ENCODE results near the gene TNPO3. TPM values are rescaled to one million over a fixed set of nuclear protein-coding genes. Genes with fewer than 3 reads are reported as not detected.
"Not testable (repeated sequence)": the region's sequence is repeated elsewhere in the genome, so short reads cannot be mapped to it uniquely, and the experiment has no call there.

Gene TNPO3
- total RNA-seq, 2 experiments from 2014 or later: 75.1 to 75.8 TPM

DNA sequence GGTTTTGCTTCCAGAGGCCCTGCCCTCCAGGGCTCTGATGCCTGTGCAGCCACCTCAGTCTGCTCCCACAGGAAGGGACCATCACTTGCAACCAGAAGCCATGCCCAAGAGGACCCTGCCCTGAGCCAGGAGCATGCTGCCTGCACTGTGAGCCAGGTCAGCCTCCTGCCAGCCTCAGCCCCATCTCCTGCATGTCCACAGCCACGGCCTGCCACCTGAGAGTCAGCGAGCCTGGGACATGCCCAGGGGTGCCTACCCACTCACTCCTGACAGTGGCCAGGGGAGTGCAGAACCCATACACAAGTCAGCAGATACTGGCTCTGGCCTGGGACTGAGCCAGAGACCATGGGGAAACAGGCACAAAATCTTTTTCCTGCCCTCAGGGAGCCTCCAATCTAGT, 137.8 kb downstream of the TNPO3 start:
- CTCF ChIA-PET: no interaction called here
- POLR2A ChIA-PET: no interaction called here

DNA sequence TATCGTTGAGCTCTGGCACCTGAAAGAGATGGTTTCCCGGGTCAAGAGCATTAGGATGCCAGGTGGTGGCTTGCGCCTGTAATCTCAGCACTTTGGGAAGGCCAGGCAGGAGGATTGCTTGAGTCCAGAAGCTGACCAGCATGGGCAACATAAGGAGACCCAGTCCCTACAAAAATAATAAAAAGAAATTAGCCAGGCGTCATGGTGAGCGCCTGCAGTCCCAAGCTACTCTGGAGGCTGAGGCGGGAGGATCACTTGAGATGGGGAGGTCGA, 138.3 kb downstream of the TNPO3 start:
- ChIA-PET CTCF (no interaction called here), POLR2A (no interaction called here)

DNA sequence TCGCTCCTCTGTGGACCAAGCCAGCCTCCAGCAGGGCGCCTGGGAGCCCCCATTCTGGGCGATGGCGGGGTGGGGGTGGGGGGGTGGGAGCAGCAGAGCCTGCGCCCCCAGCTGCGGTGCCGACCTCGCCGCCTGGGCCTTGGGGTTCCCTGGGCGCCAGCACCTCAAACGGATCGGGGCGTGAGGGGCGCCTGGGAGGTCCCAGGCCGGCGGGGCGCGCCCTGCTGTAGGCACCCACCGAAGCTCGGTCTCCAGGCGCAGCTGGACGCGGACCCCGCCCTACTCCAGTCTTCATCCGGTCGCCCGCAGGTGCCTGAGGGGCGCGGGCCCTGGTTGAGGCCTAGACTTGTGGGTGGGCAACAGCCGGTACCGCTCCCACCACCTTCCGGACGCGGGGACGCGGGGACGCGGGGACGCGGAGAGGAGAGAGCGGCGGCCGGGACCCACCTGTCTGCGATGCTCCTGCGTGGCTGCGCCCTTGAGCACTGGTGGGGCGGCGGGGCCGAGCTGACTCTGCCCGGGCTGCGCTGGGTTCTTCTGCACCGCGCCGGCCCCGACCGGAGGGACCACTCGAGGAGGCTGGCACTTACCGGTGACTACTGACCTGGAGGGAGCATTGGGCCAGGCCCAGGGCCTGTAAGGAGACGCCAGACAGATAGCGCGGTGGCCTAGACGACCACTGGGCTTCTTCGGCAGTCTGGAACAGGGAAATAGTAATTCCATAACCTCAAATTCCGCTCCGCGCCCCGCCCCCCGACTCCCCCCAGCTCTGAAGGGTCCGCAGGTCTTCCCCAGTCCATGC, 138.9 kb downstream of the TNPO3 start:
- ChIA-PET POLR2A (no interaction called here), CTCF (no interaction called here)

DNA sequence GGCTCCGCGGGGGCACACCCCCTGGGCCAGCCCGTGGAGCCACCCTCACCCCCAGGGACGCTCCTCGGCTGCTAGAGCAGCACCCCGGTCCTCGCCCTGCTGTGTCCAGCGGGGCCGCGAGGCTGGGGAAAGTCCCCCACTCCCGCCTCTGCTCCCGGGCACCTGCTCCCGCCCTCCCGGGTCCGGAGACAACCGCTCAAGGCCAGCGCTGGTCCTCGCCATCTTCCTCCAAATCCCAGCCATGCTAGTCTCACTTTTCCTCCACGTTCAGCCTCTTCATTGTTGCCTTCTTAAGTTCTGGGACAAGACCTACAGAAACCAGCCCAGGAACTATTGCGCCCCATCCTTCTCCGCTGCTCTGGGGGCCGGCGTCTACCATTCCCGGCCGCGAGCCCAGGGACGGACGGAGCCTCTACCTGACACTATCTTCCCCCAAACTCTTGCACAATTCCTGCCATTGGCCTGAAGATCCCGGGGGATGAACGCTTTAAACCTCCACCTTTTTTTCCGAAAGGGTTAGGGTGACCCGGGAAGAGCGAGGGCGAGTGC, 139.6 kb downstream of the TNPO3 start:
- ChIA-PET POLR2A (no interaction called here), CTCF (no interaction called here)

DNA sequence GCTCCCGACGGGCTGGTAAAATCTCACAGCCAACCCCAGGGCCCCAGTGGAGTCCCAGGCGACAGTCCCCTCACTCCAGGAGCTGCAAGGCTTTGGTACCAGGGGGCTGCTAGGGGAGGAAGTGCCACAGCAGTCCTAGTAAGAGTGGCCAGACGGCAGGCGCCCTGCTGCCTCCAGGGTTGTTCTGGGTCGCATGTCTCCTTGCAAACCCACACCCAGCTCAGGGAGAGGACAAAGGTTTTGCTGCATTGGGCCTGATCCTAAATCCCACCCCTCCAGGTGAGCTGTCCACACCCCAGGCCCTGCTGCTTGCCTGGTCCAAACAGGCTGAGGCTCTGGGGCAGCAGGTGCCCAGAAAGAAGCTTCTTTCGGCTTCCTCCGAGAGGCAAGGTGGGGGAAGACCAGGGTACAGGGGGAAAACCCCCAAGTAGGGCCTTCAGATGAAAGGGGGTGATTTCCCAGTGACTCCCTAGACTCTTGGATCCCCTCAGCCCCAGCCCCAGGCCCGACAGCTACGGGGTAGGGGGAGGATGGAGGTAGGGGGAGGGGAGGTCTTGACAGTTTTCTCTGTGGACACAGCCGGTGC, 140.3 kb downstream of the TNPO3 start:
- ChIA-PET CTCF (interaction anchor here (1.0 kb wide), 1 partner anchor 177 kb away, joined by 4 read pairs; no protein-coding TSS in a partner anchor), POLR2A (no interaction called here)

DNA sequence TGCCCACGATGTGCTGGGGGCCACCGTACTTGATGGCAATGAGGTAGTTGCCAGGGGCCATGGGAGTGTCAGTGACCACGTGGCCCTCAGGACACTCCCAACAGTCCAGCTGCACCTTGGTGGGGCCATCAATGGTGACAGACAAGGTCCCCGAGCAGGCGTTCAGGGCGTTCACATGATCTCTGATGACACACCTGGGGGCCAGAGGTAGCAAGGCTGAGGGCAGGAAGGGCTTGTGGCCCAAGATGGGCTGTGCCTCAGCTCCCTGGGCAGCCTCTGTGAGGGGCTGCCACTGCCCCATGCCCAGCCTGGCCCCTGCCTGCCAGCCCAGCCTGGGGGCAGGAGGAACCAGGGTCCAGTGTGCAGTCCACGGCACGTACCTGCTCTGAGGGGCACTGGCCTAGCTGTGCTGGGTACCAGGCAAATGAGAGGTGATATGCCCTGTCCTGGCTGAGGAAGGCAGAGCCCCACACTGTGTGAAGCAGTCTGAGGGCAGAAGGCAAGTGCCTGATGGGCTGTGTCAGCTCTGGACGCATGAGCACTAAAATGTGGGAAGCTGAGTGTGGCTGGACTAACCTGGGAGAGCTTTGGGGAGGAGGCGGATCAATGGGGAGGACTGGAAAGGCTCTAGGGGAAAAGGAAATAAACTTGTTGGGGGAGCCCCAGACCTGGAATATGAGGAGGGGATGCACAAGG, 140.9 kb downstream of the TNPO3 start:
- POLR2A ChIA-PET: no interaction called here

DNA sequence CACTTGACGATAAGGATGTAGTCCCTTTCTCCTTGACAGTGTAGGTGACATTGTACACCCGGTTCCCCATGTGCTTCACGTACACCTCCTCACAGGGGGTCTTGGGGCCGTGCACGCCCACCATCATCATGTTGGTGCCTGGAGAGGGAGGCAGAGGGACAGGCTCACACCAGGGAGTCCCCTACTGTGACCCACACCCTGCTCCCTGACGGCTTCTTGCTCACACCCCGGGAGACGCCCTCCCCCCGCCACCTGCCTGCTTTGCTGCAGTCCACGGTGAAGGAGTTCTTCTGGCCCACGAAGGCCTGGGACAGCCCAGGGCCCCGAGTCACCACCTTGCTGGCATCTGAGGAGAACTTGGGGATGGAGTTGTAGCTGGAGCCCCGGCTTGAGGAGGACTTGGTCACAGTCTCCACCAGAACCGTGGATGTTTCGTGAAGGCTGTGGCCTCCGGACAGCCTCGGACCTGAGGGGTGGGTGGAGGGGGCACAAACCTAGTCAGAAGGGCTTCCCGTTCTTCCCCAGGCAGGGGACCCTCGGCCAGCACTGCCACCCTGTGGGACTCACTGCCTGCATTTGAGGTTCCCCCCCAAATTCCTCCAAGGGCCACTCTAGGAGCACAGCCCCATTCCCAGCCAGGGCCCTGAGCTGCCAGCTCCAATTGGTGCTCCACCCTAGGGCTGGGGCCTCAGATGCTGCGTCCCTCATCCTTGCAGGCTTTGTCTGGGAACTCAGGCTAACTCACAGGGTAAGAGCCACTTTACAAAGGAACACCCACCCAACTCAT, 142.0 kb downstream of the TNPO3 start:
- CTCF ChIA-PET: interaction anchor here (0.7 kb wide), 1 partner anchor 30 kb away, joined by 3 read pairs; no protein-coding TSS in a partner anchor
- POLR2A ChIA-PET: not testable (repeated sequence)

More for the DNA sequence above, 140.9 kb downstream of the TNPO3 start:
- CTCF ChIA-PET: interaction anchor here (0.7 to 1.0 kb wide), 2 partner anchors 31 to 178 kb away, joined by 3 to 4 read pairs; no protein-coding TSS in a partner anchor

DNA sequence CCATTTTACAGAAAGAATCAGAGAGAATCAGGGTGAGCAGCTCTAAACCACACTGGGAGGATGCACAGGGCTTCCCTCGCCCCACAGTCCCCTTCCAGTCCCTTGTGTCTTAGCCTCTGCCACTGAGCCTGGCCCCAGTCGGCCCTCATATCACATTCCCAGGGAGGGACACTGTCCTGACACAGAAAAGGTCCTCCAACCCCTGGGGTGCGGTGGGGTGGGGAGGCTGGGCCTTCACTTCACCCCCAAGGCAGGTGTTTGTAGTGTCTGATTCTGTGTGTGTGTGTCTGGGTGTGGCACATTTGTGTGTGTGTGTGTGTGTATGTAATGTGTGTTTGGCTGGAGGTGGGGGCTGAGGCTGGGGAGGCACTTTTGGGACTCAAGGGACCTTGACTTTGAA, 142.6 kb downstream of the TNPO3 start:
- POLR2A ChIA-PET: no interaction called here
- CTCF ChIA-PET: interaction anchor here (0.6 to 1.5 kb wide), 2 partner anchors 25 to 183 kb away, joined by 3 to 4 read pairs; no protein-coding TSS in a partner anchor

DNA sequence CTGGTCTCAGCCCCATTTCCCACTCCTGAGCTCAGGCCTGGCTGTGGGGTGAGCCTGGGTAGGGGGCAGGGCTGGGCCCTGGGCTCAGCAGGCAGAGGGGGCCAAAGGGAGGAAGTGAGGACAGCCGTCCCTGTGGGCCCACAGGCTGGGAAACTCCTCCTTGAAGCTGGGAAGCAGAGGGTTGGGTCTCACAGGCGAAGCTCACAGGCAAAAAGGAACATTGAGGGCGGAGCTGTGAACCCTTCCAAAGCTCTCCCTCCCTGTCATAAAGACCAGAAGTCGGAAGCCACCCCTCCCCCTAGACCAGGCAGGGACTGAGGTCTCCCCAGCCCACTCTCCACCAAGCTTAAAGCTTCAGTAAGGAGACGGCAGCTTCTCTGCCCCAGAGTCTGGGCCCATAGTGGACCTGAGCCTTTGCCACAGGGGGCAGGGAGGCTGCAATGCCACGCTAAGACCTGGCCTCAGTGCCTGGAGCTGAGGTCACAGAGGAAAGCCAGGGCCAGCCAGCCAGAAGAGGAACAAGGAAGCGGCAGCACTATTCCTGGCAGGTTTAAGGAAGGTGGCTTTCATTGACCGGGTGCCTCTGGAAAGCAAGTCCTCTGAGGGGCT, 143.4 kb downstream of the TNPO3 start:
- CTCF ChIA-PET: interaction anchor here (0.6 to 1.5 kb wide), 2 partner anchors 25 to 184 kb away, joined by 3 to 4 read pairs; no protein-coding TSS in a partner anchor
- POLR2A ChIA-PET: no interaction called here

DNA sequence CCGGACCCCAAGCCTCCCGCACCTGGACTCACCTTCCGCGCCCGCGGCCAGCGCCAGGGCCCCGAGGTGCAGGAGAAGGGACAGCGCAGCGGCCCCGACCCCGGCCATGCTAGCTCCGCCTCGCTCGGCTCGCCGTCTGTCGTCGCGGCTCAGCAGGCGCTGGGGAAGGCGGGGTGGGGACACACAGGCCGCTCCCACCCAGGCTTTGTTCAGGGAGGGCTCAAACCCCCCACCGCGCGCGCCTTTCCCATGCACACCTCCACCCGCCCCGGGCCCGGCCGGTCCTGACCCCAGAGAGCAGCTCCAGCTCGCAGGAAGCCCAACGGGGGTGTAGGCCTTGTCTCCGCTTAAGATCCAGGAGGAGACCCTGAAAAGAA, 144.4 kb downstream of the TNPO3 start, which contains the start of gene KCP:
Gene KCP (minus strand): TSS at position 141 of the 377 bp plus-strand sequence. CDS start 33 bp downstream, at position 108.
- CTCF ChIA-PET: no interaction called here

DNA sequence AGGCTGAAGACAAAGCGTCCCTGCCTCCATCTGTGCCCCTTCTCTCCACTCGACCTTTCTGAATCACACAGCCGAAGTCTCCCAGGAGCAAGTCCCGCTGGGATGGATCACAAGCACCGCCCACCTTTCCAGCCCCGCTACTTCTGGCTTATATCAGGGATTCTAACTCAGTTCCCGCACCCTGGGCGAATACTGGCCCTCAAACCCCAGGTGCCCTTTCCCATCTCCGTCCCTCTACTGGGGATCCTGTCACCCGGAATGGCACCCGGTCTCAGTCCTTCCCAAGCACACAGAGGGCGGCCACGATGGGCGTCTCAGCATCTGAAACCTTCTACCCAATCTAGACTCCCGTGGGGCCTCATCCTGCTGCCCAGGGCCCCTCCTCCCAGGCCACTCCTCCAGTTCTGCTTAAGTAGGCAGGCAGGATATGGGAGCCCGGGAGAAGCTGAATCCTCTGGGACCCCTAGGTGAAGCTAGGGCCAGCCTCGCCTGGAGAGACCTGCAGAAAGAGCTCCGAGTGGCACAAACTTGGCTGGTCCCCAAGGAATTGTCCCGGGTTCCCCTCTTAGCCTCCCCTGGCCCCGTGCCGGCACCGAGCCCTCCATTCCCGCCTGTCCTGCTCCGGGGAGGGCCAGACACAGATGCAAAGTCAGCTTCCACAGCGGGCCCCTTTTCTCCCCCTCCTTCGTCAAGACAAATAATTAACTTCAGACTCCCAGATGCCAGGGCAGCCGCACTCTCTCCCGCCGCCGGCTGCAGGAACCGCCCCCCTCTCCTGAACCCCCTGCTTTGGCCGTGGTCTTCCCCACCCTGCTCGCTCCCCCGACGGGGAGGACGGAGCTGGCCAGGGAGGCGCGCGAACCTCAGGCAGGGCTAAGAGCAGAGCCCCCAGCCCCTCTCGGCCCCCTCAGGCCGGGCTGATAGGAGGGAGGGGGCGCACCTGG, 145.0 kb downstream of the TNPO3 start:
- ChIA-PET CTCF (no interaction called here), POLR2A (interaction anchor here (0.5 kb wide), 1 partner anchor 133 kb away, joined by 3 read pairs; no protein-coding TSS in a partner anchor)

More for the DNA sequence above, 144.4 kb downstream of the TNPO3 start, which contains the start of gene KCP:
- POLR2A ChIA-PET: interaction anchor here (0.5 kb wide), 1 partner anchor 132 kb away, joined by 3 read pairs; no protein-coding TSS in a partner anchor

DNA sequence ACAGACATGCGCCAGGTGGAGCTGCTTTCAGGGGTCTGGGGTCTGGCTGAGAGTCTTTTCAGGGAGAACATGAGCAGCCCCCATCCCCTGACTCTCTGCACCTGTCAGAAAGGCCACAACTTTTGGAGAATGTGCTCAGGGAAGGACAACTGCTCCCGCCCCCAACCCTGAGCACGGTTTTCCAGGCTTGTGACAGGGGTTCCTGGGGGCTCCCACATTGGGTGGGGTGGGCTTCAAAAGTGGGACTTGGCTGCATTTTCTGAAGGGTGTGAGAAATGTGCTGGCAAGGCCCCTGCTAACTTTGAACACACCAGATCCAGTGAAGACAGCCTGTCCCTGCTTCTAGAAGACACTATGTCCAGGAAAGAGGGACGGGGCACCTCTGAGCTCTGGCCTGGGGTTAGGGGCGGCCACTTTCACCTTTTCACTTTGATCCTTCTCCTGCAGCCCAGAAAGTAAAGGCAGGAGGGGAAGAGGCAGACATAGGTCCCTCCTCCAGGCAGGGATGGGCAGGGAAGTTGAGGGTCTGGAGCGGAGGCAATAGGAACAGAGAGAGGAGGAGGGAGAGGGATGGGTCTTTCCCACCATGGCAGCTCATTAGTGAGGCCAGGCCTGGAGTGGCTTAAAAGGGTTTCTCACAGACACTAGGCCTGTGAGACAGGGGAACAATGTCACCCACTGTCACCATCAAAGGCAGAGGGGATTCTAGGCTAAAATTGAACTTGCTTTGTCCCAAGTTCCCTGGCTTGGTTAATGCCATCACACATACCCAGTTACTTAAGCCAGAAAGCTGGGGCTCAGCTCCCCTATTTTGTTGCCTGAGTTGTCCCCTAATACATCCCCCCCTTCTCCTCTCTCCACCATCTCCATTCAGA, 145.9 kb downstream of the TNPO3 start:
- POLR2A ChIA-PET: no interaction called here
- CTCF ChIA-PET: no interaction called here

DNA sequence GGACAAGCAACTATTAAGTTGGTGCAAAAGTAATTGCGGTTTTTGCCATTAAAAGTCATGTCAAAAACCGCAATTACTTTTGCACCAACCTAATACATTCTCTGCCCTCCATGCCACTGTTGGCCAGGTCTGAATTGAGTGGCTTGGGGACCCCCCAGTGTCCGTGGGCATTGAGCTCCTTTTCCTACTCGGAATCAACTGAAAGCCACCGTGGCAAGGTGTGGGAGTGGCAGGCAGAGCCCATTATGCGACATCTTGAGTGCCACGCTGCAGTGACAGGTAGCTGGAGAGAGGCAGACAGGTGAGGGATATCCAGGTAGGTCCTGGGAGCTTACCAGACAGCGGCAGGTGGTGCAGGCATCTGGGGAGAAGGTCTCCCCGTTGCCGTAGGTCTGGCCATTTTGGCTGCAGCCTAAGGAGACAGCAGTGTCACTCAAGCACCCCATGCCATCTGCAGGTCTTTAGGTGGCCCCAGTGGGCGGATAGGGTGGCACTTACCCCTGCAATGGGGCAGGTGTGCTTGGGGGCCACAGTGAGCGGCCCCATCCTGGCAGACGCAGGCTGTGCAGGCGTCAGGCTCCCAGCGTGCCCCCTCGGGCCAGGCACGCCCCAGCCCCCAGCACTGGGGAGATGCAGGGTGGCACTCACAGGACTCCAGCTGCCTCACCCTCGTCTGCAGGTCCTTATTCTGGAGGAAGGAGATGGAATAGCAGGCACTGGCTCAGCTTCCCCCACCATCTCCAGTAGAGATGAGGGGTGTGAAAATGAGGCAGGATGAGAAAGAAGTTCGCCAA, 147.9 kb downstream of the TNPO3 start:
- POLR2A ChIA-PET: no interaction called here

DNA sequence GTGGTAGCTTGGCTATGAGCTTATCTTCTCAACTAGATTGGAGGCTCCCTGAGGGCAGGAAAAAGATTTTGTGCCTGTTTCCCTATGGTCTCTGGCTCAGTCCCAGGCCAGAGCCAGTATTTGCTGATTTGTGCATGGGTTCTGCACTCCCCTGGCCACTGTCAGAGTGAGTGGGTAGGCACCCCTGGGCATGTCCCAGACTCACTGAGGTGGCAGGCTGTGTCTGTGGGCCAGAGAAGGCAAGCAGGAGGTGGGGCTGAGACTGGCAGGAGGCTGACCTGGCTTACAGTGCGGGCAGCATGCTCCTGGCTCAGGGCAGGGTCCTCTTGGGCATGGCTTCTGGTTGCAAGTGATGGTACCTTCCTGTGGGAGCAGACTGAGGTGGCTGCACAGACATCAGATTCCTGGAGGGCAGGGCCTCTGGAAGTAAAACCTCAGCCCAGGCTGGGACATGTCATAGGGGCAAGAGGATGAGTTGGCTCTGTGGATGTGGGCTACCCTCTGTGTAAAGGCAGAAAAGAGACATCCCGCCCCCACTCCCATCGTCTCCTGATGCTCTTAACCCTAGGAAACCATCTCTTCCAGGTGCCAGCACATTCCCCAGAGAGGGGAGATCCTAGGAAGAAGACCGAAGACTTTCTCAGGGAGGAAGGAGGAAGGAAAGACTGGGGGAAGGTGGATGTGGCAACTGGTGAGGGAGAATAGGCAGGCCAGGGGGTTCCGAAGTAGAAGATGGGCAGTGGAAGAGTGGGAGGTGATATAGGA, 148.7 kb downstream of the TNPO3 start:
- ChIA-PET POLR2A (no interaction called here), CTCF (no interaction called here)

More for the DNA sequence above, 147.9 kb downstream of the TNPO3 start:
- CTCF ChIA-PET: interaction anchor here (1.3 kb wide), 1 partner anchor 185 kb away, joined by 5 read pairs; no protein-coding TSS in a partner anchor

DNA sequence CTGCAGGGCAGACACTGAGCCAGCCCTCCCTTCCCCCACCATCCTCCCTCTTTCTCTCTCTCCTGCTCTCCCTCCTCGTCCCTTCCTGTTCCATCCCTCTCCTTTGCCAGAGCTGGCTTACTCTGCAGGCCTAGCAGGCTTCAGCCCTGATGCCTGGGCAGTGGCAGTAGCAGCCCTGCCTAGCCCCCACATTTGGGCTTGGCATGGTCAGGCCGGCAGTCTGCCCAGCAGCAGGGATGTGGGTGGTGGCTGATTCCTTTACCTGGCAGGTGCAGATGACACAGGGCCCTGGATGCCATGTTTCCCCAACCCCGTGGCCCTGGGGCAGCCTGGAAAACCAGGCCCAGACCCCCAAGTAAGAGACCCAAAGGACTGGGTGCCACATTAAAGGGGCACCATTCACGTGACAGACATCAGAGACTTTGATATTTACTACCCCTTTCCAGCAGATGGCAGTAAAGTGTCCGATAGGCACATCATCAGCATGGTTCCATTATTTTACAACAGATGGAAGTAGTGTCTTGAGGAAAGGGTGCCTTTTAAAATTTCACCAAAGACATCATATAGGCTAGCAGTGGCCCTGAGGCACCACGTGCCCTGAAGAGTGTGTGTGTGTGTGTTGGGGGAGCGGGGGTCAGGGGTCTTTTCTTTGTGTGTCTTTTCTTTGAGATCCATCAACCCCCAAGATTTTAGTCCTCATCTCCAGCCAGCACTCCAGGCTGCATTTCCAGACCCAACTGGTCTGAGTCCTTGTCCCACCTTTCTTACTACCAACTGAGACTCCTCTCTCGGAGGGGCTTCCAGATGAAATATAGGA, 150.3 kb downstream of the TNPO3 start:
- ChIA-PET POLR2A (no interaction called here), CTCF (interaction anchor here (1.2 kb wide), 1 partner anchor 36 kb away, joined by 3 read pairs; no protein-coding TSS in a partner anchor)
